SK-N-SH (cell line): ENCODE measurements around the gene VASN. TPM values are rescaled to one million over a fixed set of nuclear protein-coding genes. Genes with fewer than 3 reads are reported as not detected.

ENCODE experiments used
- CTCF ChIA-PET: fragments of 300-600, 350-600 bp; formaldehyde crosslinking; extraction: SDS; loops from one replicate; lab custom pipeline; 2021; lab: Yijun Ruan, JAX
- POLR2A ChIA-PET: fragments of 350-600 bp; sonication (Branson Sonifier 250); formaldehyde crosslinking; extraction: SDS; loops from one replicate; lab custom pipeline; 2020; ENCODE audit warnings: antibody characterized with exemption, inconsistent platforms; lab: Yijun Ruan, JAX
- DNase-seq: peaks from one replicate; pipeline ENCODE4 v3.0.0; 2012
- H2AFZ ChIP-seq: fragments of 200-600 bp; sonication (generic); 2 replicates; pipeline ENCODE4 v1.8.1; 2016; ENCODE audit warnings: antibody characterized with exemption, mild to moderate bottlenecking, low read depth
- H3F3A ChIP-seq: fragments of 200-600 bp; sonication (generic); replicated peaks from 2 replicates; pipeline ENCODE3; 2016; ENCODE audit warnings: antibody characterized with exemption, mild to moderate bottlenecking; ENCODE audit not compliant: insufficient read depth
- H3K27ac ChIP-seq, 2 experiments: fragments of 200-500 bp in 1 of 2; fragments of 200-600 bp in 1 of 2; sonication (Bioruptor generic) in 1 of 2; sonication (generic), shearing (Covaris generic) in 1 of 2; 2 replicates each; pipeline versions ENCODE4 v1.5.1 to v1.6.1; 2014 to 2016; ENCODE audit warnings: low read depth in 2 of 2, inconsistent platforms in 1 of 2, low read length in 1 of 2, mild to moderate bottlenecking in 1 of 2, mixed read lengths in 1 of 2
- H3K27me3 ChIP-seq: fragments of 200-600 bp; sonication (generic), shearing (Covaris generic); 2 replicates; pipeline ENCODE4 v1.6.1; 2016; ENCODE audit warnings: mixed run types; ENCODE audit not compliant: insufficient read depth
- H3K36me3 ChIP-seq, 2 experiments: fragments of 200-500 bp in 1 of 2; fragments of 200-600 bp in 1 of 2; sonication (Bioruptor generic) in 1 of 2; sonication (generic) in 1 of 2; replicated peaks in 1 of 2; 2 replicates each; pipeline versions ENCODE3 to v1.5.1; 2014 to 2016; ENCODE audit warnings: low read length in 1 of 2, mild to moderate bottlenecking in 1 of 2; ENCODE audit not compliant: insufficient read depth in 2 of 2, control insufficient read depth in 1 of 2
- H3K4me1 ChIP-seq, 2 experiments: fragments of 200-500 bp in 1 of 2; fragments of 200-600 bp in 1 of 2; sonication (Bioruptor generic) in 1 of 2; sonication (generic), shearing (Covaris generic) in 1 of 2; 2 replicates each; pipeline versions ENCODE4 v1.5.1 to v1.6.1; 2014 to 2016; ENCODE audit warnings: low read depth in 1 of 2, low read length in 1 of 2, mixed run types in 1 of 2; ENCODE audit not compliant: insufficient read depth in 2 of 2, control insufficient read depth in 1 of 2
- H3K4me2 ChIP-seq: fragments of 200-600 bp; sonication (generic), shearing (Covaris generic); 2 replicates; pipeline ENCODE4 v1.6.1; 2017; ENCODE audit warnings: mixed run types
- H3K4me3 ChIP-seq, 2 experiments: fragments of 200-500 bp in 1 of 2; fragments of 200-600 bp in 1 of 2; sonication (Bioruptor generic) in 1 of 2; sonication (generic), shearing (Covaris generic) in 1 of 2; 2 replicates each; pipeline versions ENCODE4 v1.5.1 to v1.8.1; 2014 to 2016; ENCODE audit warnings: low read depth in 2 of 2, inconsistent platforms in 1 of 2, low read length in 1 of 2, mild to moderate bottlenecking in 1 of 2, mixed read lengths in 1 of 2, moderate library complexity in 1 of 2
- H3K79me2 ChIP-seq: fragments of 200-600 bp; sonication (generic); 2 replicates; pipeline ENCODE4 v1.8.1; 2017; ENCODE audit warnings: mild to moderate bottlenecking; ENCODE audit not compliant: insufficient read depth
- H3K9ac ChIP-seq: fragments of 200-600 bp; sonication (generic); 2 replicates; pipeline ENCODE4 v1.6.1; 2017; ENCODE audit warnings: mixed run types
- H3K9me2 ChIP-seq: fragments of 200-600 bp; sonication (generic); 2 replicates; pipeline ENCODE4 v1.6.1; 2017; ENCODE audit warnings: mixed run types
- H3K9me3 ChIP-seq: fragments of 200-600 bp; sonication (generic); 2 replicates; pipeline ENCODE4 v1.6.1; 2017; ENCODE audit warnings: mixed run types, mild to moderate bottlenecking, moderate library complexity
- H4K20me1 ChIP-seq: fragments of 200-600 bp; sonication (generic); 2 replicates; pipeline ENCODE4 v1.6.1; 2017; ENCODE audit warnings: mild to moderate bottlenecking, mixed run types; ENCODE audit not compliant: insufficient read depth
- FOSL2 ChIP-seq: IDR thresholded peaks from 2 replicates; pipeline ENCODE4 v1.4.0; 2012; ENCODE audit warnings: low read depth, mild to moderate bottlenecking, moderate library complexity, borderline replicate concordance
- GATA2 ChIP-seq: sonication (generic); formaldehyde crosslinking; IDR thresholded peaks from 2 replicates; pipeline ENCODE4 v1.5.0; 2020; ENCODE audit warnings: mild to moderate bottlenecking, missing genetic modification reagents
- IRF3 ChIP-seq: fragments of 150-350 bp; IDR thresholded peaks from 2 replicates; pipeline ENCODE4 v1.6.1; 2016; ENCODE audit warnings: mild to moderate bottlenecking, low read depth, low read length
- JUND ChIP-seq: IDR thresholded peaks from 2 replicates; pipeline ENCODE4 v1.4.0; 2012
- MAX ChIP-seq: IDR thresholded peaks from 2 replicates; pipeline ENCODE4 v1.4.0; 2012; ENCODE audit warnings: low read depth
- MEF2A ChIP-seq: IDR thresholded peaks from 2 replicates; pipeline ENCODE4 v1.4.0; 2012; ENCODE audit warnings: low read depth, borderline replicate concordance
- POLR2AphosphoS5 ChIP-seq: IDR thresholded peaks from 2 replicates; pipeline ENCODE4 v1.6.1; 2012; ENCODE audit warnings: low read depth, low read length
- RAD21 ChIP-seq: IDR thresholded peaks from 2 replicates; pipeline ENCODE4 v1.6.1; 2012; ENCODE audit warnings: mild to moderate bottlenecking, low read length
- SMC3 ChIP-seq: IDR thresholded peaks from 2 replicates; pipeline ENCODE4 v1.6.1; 2012; ENCODE audit warnings: low read depth, low read length, improper control_type of control experiment
- TCF12 ChIP-seq: IDR thresholded peaks from 2 replicates; pipeline ENCODE4 v1.4.0; 2012
- TEAD4 ChIP-seq: IDR thresholded peaks from 2 replicates; pipeline ENCODE4 v1.4.0; 2012; ENCODE audit warnings: mild to moderate bottlenecking, borderline replicate concordance; ENCODE audit not compliant: insufficient read depth
- WGBS: methylation state at CpG from one replicate; pipeline ENCODE4 v1.1.6; 2017; ENCODE audit warnings: low lambda C conversion rate; 5-methylcytosine and 5-hydroxymethylcytosine counted together
- polyA plus RNA-seq, 3 experiments: library from polyadenylated mRNA; depleted of rRNA; stranded (reverse); fragments of >200 nt; gene quantifications; 2 replicates each; pipeline ENCODE4 v1.2.3, GENCODE V29; 2012

The VASN gene
- polyA plus RNA-seq, 1 of the 3 experiments (the other 2 are of a cell fraction), result 37.4 TPM

- CTCF ChIA-PET, result interaction anchor here (1.1 to 10.6 kb wide), 12 partner anchors 10 to 139 kb away, joined by 3 to 153 read pairs (median 6); partner anchors contain the start of gene PAM16
- no peak overlapping the region for H2AFZ ChIP-seq
- no peaks in the 10 kb centered on the region for H3K9me3 ChIP-seq
- peak overlapping the region in 1 of 2 experiments; percentile 60; a peak in 1 of 4 replicates for H3K27ac ChIP-seq
- no peak overlapping the region for H3K9ac ChIP-seq
- peaks cover 33% of the 10 kb centered on the region for H3K79me2 ChIP-seq
- H3K27me3 ChIP-seq, result no peaks in the 10 kb centered on the region
- TF ChIP-seq FOSL2 (no peak), IRF3 (no peak), MAX (no peak), GATA2 (CRISPR knock-in tag) (no peak), POLR2AphosphoS5 (no peak), TEAD4 (no peak), RAD21 (no peak), TCF12 (no peak)
- TF ChIP-seq, all 33 proteins: peak for 0
- no peak overlapping the region for H3K4me2 ChIP-seq
- peaks cover 0 to 45% of the 10 kb centered on the region in 2 experiments for H3K36me3 ChIP-seq
- H3K9me2 ChIP-seq, result no peaks in the 10 kb centered on the region
- H3F3A ChIP-seq, result peaks cover 3% of the 10 kb centered on the region
- peaks cover 6% of the 10 kb centered on the region; the same call in 1 of the 2 replicates for H4K20me1 ChIP-seq
- DNase-seq, result no peak
- no peak overlapping the region for H3K4me3 ChIP-seq
- peaks cover 0 to 21% of the 10 kb centered on the region in 2 experiments; a peak in 1 of 4 replicates for H3K4me1 ChIP-seq
- POLR2A ChIA-PET, result interaction anchor here (0.7 to 1.2 kb wide), 3 partner anchors 11 to 68 kb away, joined by 3 to 4 read pairs (median 4); partner anchors contain the start of gene TFAP4
- WGBS, result 86% methylated on average over 9 of the region's 10 CpGs
Observed at GRCh38 chr16:4339455-4339854, 32.2 kb upstream of the VASN start.

GRCh38 chr16:4339909-4340308 lies 31.7 kb upstream of the VASN start:
- no peak overlapping the region for H3K4me3 ChIP-seq
- ChIA-PET POLR2A (interaction anchor here (0.7 to 1.2 kb wide), 3 partner anchors 12 to 68 kb away, joined by 3 to 4 read pairs (median 4); partner anchors contain the start of gene TFAP4), CTCF (interaction anchor here (0.6 to 10.6 kb wide), 15 partner anchors 10 to 139 kb away, joined by 3 to 153 read pairs (median 5); partner anchors contain the start of gene PAM16)
- DNase-seq, result peak; percentile 88
- H3K36me3 ChIP-seq, result peaks cover 0 to 44% of the 10 kb centered on the region in 2 experiments
- H3K9me2 ChIP-seq, result no peaks in the 10 kb centered on the region
- no peak overlapping the region for H3K9ac ChIP-seq
- no peak overlapping the region for H2AFZ ChIP-seq
- 77% methylated on average over 6 of the region's 14 CpGs for WGBS
- H3K9me3 ChIP-seq, result no peaks in the 10 kb centered on the region
- H3K79me2 ChIP-seq, result peaks cover 31% of the 10 kb centered on the region
- peak; percentile 16; the same call in 1 of the 2 replicates for TF ChIP-seq SMC3
- TF ChIP-seq JUND, result no peak
- peak; percentile 40; the same call in 1 of the 2 replicates for TF ChIP-seq RAD21
- no peak for TF ChIP-seq MEF2A
- no peak overlapping the region for H3K4me2 ChIP-seq
- peaks cover 0 to 21% of the 10 kb centered on the region in 2 experiments; a peak in 1 of 4 replicates for H3K4me1 ChIP-seq
- peak overlapping the region in 1 of 2 experiments; percentile 60; a peak in 1 of 4 replicates for H3K27ac ChIP-seq
- H3F3A ChIP-seq, result peaks cover 3% of the 10 kb centered on the region
- H4K20me1 ChIP-seq, result peaks cover 8% of the 10 kb centered on the region; the same call in 1 of the 2 replicates
- H3K27me3 ChIP-seq, result no peaks in the 10 kb centered on the region
